ENCODE measurements around the gene HSBP1L1.
"Not testable (repeated sequence)": the region's sequence is repeated elsewhere in the genome, so short reads cannot be mapped to it uniquely, and the experiment has no call there.

Gene HSBP1L1

DNA sequence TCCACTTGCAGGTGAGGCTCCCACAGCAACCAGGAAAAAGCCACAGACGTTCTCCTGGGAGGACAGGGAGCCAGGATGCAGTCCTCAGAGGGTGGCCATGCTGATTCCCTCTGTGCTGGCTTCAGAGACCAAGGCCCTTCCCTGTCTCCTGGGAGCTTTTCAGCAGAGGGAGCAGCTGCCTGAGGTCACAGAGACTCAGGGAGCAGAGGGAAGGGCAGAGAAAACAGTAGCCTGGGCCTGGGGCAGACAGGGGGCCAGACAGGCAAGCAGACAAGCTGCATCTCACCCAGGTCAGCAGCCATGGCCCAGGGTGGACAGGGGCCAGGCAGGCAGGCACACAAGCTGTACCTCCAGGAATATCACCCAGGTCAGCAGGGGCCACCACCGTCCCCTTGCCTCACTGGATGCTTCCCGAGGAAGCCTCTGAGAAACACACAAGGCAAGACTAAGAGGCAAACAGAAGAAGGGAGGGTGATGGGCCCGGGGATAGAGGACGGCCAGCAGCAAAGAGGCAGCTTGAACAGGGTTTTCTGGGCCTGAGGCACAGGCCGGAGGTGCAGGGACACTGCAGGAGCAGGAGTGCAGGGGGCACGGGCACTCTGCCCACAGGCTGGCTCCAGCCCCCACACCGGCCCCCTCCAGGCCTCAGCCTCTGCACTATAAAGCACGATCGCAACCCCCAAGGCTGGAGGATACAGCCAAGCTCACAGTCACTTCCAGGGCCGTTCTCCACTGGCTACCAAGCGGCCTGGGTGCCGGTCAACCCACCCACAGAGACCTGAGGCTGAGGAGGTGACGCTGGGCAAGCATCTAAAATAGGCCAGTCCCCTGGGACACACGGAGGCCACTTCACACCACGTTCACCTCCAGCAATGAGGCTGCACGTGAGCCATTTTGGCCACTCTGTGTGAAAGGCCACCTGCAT is 19.1 kb upstream of the HSBP1L1 start:
- DNase-seq (ENCODE audit: low read depth), result no peak

- no peak for DNase-seq (ENCODE audit: low read depth)
Measured at GRCh38 chr18:79947054-79947755, 17.2 kb upstream of the HSBP1L1 start.

DNA sequence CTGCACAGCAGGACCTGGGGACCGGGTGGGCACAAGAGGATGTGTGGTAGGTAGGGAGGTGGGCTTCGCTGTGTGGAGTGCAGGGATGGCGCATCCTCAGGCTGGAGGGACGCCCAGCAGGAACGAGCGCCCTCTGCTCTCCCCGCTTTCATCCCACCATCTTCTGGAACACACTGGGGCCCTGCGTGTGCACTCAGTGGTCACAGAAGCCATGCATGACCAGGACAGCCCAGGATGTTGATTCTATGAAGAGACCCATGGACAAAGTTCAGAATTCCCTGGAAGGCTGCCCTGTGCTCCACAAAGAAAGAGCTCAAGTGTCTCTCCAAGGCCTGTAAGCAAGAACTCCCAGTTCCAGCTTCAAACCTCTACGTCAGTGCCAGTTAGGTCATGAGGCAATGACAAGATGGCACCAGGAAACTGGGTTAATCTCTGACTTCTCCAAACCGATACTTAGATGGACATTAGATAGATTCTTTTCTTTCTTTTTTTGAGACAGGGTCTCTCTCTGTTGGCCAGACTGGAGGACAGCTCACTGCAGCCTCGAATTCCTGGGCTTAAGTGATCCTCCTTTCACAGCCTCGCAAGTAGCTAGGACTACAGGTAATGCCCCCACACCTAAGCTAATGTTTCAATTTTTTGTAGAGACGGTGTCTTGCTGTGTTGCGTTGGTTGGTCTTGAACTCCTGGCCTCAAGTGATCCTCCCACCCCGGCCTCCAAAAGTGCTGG is 16.4 kb upstream of the HSBP1L1 start:
- no peak for DNase-seq (ENCODE audit: low read depth)

DNA sequence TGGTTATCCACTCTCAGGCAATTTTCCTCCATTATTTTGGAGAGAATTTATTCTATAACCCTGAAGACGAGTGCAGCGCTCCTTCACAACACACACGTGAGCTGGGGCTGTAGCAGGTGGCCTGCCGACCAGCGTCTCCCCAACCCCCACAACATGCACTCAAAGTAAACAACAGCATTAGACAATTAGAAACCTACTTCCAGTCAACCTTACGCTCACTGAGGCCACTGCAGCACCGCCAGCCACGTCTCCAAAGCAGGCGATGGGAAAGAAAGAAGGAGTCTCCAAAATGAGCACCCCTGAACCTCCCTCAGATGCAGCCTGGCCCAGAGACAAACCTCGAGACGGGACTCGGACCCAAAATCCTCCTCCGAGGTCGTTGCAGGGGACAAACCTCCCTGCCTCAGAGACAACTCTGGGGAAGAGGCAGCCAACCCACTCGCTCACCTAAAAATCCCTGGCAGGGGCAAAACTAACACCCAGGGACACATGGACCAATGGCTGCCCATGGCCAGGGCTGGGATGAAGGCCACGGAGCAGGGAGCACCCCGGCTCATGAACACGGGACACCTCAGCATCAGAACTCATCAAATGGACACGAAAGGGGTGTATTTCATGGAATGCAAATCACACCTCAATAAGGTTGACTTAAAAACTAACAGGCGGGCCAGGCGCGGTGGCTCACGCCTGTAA is 15.6 kb upstream of the HSBP1L1 start:
- no peak for DNase-seq (ENCODE audit: low read depth)

GRCh38 chr18:79949697-79950487 is 14.6 kb upstream of the HSBP1L1 start:
- no peak for DNase-seq (ENCODE audit: low read depth)

GRCh38 chr18:79950515-79951341 is 13.7 kb upstream of the HSBP1L1 start:
- no peak for DNase-seq (ENCODE audit: low read depth)

DNA sequence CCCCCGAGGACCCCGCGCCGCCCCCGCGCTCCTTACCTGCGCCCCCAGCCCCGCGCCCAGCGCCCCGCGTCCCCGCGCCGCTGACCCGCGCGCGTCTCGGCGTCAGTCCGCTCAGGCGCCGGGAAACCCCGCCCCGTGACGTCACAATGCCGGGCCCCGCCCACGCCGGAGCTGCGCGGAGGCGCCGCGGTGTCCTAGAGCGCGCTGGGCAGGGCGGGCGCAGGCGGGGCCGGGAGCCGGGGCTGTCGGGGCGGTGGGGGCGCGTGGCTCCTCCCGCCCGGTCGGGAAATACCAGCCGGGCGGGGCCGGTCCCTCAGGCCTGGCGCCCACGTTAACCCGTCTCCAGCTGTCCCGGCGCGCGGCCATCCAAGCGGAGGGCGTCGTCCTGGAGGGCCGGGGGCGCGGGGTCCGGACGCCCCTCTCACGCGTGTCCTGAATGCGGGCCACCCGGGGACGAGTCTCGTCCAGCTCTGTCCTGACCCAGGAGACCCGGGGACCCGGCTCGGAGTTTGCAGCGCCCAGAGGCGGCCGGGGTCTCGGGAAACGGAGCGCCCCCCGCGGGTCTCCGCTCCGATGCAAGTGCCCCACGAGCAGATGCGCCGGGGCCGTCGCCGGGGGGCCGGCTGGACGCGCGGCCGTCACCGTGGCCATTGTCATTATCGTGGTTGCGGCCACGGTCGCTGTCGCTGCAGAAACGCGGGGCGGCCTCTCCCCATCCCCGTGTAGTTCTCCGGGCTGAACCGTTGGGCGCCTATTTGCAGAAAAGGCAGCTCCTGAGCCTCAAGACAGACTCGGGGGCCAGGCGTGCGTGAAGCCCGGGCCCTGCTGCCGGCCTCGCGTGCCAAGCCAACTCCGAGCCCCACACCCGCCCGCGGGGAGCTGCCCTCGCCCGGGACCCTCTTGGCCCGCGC is 12.6 kb upstream of the HSBP1L1 start, which contains the start of gene SLC66A2:
Gene SLC66A2, minus strand, starts transcription at position 109 of the 911 bp plus-strand sequence. CDS start 727 bp downstream, outside the sequence.
- DNase-seq (ENCODE audit: low read depth), result peak; percentile 92

DNA sequence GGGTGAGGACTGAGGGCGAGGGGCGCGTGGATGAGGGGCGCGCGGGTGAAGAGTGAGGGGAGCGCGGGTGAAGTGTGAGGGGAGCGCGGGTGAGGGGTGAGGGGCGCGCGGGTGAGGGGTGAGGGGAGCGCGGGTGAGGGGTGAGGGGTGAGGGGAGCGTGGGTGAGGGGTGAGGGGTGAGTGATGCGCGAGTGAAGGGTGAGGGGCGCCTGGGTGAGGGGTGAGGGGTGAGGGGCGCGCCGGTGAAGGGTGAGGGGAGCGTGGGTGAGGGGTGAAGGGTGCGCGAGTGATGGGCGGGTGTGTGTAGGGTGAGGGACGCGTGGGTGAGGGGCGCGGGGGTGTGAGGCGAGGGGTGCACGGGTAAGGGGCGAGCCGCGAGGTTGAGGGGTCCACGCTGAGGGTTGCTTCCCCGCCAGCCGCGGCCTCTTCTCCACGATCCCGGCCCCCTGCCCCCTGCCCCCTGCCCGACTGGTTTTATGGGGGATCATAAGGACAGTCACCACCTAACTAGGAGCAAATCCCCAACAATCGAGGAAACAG is 11.9 kb upstream of the HSBP1L1 start:
- DNase-seq (ENCODE audit: low read depth), result no peak

DNA sequence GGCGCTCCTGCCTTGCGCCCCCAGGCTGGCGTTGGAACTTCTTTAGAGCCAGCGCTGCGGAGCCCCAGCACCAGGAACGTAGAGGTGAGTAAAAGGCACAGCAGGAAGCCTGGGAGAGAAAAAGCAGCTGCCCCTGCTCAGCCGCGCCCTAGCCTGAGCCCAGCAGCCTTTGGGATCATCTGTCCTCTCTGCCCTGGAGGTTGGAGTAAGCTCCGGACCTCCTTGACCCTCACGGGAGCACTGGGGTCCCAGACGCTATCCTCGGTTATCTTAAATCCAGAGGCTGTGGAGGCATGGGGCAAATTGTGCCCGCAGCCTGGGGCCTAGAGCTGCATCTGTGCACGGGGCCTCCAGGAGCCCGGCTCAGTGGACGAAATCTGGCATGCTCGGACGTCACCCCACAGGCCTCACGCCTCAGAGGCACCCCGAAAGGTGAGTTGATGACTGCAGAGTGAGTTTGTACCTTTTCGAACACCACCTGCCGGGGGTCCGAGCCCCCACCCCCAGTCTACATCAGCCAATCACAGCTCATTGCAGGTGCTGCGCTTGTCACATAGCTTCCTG is 11.4 kb upstream of the HSBP1L1 start:
- DNase-seq (ENCODE audit: low read depth), result no peak

GRCh38 chr18:79953971-79954651 is 10.3 kb upstream of the HSBP1L1 start:
- DNase-seq (ENCODE audit: low read depth), result no peak

- no peak for DNase-seq (ENCODE audit: low read depth)
Measured at GRCh38 chr18:79954791-79955190, 9.7 kb upstream of the HSBP1L1 start.

DNA sequence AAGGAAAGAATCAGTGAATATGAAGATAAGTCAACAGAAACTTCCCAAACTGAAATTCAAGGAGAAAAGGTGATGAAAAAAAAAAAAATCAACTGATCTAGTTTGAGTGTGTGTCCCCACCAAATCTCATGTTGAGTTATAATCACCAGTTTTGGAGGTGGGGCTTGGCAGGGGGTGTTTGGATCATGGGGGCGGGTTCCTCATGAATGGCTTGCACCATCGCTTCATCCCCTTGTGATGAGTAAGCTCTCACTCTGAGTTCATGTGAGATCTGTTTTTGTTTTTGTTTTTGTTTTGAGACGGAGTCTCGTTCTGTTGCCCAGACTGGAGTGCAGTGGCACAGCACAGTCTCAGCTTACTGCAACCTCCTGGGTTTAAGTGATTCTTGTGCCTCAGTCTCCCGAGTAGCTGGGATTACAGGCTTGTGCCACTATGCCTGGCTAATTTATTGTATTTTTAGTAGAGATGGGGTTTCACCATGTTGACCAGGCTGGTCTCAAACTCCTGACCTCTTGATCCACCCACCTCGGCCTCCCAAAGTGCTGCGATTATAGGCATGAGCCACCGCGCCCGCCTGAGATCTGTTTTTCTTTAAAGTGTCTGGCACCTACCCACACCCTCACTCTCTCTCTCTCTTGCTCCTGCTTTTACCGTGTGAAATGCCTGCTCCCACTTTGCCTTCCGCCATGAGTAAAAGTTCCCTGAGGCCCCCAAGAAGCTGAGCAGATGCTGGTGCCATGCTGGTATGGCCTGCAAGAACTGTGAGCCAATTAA is 9.0 kb upstream of the HSBP1L1 start:
- no peak for DNase-seq (ENCODE audit: low read depth)

DNA sequence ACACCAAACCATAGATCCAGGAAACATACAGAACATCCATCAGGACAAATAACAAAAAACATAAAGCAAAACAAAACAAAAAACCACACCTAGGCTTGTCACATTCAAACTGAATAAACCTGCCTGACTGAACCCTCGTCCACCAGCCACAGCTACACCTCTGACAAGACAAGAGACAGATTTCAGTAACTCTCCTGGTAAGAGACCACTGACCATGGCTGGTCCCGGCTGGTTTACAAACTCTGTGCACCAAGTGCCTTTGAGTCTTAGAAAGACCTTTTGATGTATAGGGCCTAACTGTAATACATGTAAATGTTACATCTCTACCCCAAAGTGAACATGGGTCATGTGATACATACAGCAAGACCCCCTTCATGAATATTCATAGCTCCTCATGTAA is 8.2 kb upstream of the HSBP1L1 start:
- DNase-seq (ENCODE audit: low read depth), result no peak

DNA sequence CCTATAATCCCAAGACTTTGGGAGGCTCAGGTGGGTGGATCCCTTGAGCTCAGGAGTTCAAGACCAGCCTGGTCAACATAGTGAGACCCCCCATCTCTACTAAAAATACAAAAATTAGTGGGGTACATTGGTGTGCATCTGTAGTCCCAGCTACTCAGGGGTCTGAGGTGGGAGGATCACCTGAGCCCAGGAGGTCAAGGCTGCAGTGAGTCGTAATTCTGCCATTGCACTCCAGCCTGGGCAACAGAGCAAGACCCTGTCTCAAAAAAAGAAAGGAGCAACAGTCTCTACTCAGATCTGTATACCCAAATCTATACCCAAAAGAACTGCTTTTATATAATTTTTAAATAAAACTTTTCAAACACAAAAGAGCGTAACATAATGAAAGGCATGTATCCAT is 5.5 kb upstream of the HSBP1L1 start:
- DNase-seq (ENCODE audit: low read depth), result no peak

DNA sequence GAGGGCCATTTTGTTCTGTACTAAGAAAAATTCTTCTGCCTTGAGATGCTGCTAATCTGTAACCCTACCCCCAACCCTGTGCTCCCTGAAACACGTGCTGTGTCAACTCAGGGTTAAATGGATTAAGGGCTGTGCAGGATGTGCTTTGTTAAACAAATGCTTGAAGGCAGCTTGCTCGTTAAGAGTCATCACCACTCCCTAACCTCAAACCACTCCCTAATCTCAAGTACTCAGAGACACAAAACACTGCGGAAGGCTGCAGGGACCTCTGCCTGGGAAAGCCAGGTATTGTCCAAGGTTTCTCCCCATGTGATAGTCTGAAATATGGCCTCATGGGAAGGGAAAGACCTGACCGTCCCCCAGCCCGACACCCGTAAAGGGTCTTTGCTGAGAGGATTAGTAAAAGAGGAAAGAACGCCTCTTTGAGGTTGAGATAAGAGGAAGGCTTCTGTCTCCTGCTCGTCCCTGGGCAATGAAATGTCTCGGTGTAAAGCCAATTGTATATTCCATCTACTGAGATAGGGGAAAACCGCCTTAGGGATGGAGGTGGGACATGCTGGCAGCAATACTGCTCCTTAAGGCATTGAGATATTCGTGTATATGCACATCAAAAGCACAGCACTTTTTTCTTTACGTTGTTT is 4.2 kb upstream of the HSBP1L1 start:
- not testable (repeated sequence) for DNase-seq (ENCODE audit: low read depth)

DNA sequence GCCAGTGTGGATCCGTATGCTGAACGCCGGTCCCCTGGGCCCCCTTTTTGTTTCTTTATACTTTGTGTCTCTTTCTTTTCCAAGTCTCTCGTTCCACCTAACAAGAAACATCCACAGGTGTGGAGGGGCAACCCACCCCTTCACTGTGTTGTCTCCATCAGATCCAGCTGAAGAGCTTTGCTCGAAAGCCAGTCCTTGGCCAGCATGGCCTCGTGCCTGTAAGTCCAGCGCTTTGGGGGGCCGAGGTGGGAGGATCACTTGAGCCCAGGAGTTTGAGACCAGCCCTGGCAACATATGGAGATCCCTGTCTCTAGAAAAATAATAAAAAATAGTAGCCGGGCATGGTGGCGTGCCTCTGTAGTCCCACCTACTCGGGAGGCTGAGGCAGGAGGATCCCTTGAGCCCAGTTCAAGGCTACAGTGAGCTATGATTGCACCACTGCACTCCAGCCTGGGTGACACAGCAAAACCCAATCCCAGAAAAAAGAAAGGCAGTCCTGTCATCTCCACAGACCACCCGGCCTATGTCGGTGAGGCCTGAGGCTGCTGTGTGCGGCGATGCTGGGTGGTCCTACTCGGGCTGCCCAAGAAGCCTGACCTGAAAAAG is 3.4 kb upstream of the HSBP1L1 start:
- DNase-seq (ENCODE audit: low read depth), result no peak

All from stimulated activated CD8-positive, alpha-beta memory T cell treated with anti-CD3 and anti-CD28 coated beads, Interleukin-4, amount 100 ng/mL, for 24 hours (primary cell).